IMR-90 (cell line): Measurements from ENCODE around the gene GNG7. TPM values are rescaled to one million over a fixed set of nuclear protein-coding genes. Genes with fewer than 3 reads are reported as not detected.
A peak's percentile ranks its signal among the peaks of the same experiment; 100 is the strongest.

ENCODE experiments used
- ATAC-seq: fragments of 200-7000 bp; cut with Tn5 transposase; 2 replicates; pipeline ENCODE4 v1.9.1; 2020; ENCODE audit warnings: low read depth, mild to moderate bottlenecking, moderate library complexity
- BruUV-seq: library from RNA; stranded (reverse); fragments of 400-500 nt; replicated peaks from 2 replicates; lab custom pipeline; 2021; lab: Mats Ljungman, UMichigan
- CTCF ChIA-PET: fragments of 300-600 bp; formaldehyde crosslinking; extraction: SDS; loops from one replicate; lab custom pipeline; 2021; ENCODE audit warnings: antibody characterized with exemption; lab: Yijun Ruan, JAX
- POLR2A ChIA-PET: fragments of 300-600 bp; sonication (Branson Sonifier 250); formaldehyde crosslinking; loops from one replicate; lab custom pipeline; 2022; ENCODE audit warnings: antibody characterized with exemption; ENCODE audit not compliant: unreplicated experiment; lab: Charles Lee
- DNase-seq: peaks from one replicate; pipeline ENCODE4 v3.0.0; 2013
- H2AFZ ChIP-seq: replicated peaks from 2 replicates; pipeline ENCODE3; 2013; ENCODE audit warnings: low read length, mild to moderate bottlenecking; ENCODE audit not compliant: poor library complexity
- H2AK5ac ChIP-seq: 2 replicates; pipeline ENCODE4 v1.6.1; 2013; ENCODE audit warnings: low read depth, low read length, inconsistent platforms
- H2AK9ac ChIP-seq: replicated peaks from 2 replicates; pipeline ENCODE3; 2013; ENCODE audit warnings: mild to moderate bottlenecking, low read depth, low read length, moderate library complexity; ENCODE audit not compliant: poor library complexity
- H2BK120ac ChIP-seq: 2 replicates; pipeline ENCODE4 v1.6.1; 2013; ENCODE audit warnings: low read depth, low read length, inconsistent platforms
- H2BK15ac ChIP-seq: 3 replicates; pipeline ENCODE4 v1.6.1; 2013; ENCODE audit warnings: low read depth, low read length, inconsistent platforms
- H2BK20ac ChIP-seq: 2 replicates; pipeline ENCODE4 v1.6.1; 2013; ENCODE audit warnings: low read depth, mild to moderate bottlenecking, inconsistent platforms, low read length, moderate library complexity
- H2BK5ac ChIP-seq: 2 replicates; pipeline ENCODE4 v1.6.1; 2013; ENCODE audit warnings: mild to moderate bottlenecking, low read depth, low read length, inconsistent platforms; ENCODE audit not compliant: poor library complexity, severe bottlenecking
- H3K14ac ChIP-seq: replicated peaks from 2 replicates; pipeline ENCODE4 v1.6.1; 2013; ENCODE audit warnings: low read depth, low read length, inconsistent platforms
- H3K18ac ChIP-seq: 2 replicates; pipeline ENCODE4 v1.6.1; 2013; ENCODE audit warnings: low read depth, low read length, control low read depth
- H3K23ac ChIP-seq: 2 replicates; pipeline ENCODE4 v1.6.1; 2013; ENCODE audit warnings: low read depth, low read length, inconsistent platforms
- H3K27ac ChIP-seq: 2 replicates; pipeline ENCODE4 v1.5.1; 2013; ENCODE audit warnings: mild to moderate bottlenecking, control low read depth, low read length; ENCODE audit not compliant: insufficient read depth
- H3K27me3 ChIP-seq: 2 replicates; pipeline ENCODE4 v1.6.1; 2013; ENCODE audit warnings: low read length; ENCODE audit not compliant: control insufficient read depth, insufficient read depth
- H3K36me3 ChIP-seq: 2 replicates; pipeline ENCODE4 v1.6.1; 2013; ENCODE audit warnings: low read length, mixed read lengths; ENCODE audit not compliant: control insufficient read depth, insufficient read depth
- H3K4ac ChIP-seq: 2 replicates; pipeline ENCODE4 v1.6.1; 2013; ENCODE audit warnings: low read depth, low read length, inconsistent platforms
- H3K4me1 ChIP-seq: 2 replicates; pipeline ENCODE4 v1.6.1; 2013; ENCODE audit warnings: low read length, mixed read lengths; ENCODE audit not compliant: control insufficient read depth, insufficient read depth
- H3K4me2 ChIP-seq: 2 replicates; pipeline ENCODE4 v1.6.1; 2013; ENCODE audit warnings: low read depth, mild to moderate bottlenecking, control low read depth, low read length, moderate library complexity
- H3K4me3 ChIP-seq: 2 replicates; pipeline ENCODE4 v1.5.1; 2013; ENCODE audit warnings: low read depth, mild to moderate bottlenecking, control low read depth, low read length, moderate library complexity; ENCODE audit not compliant: insufficient read depth
- H3K56ac ChIP-seq: 2 replicates; pipeline ENCODE4 v1.6.1; 2013; ENCODE audit warnings: low read length, inconsistent platforms; ENCODE audit not compliant: insufficient read depth; ENCODE audit errors: extremely low read depth
- H3K79me1 ChIP-seq, 2 experiments: 2 replicates each; pipeline ENCODE4 v1.6.1; 2013; ENCODE audit warnings: low read length in 2 of 2, inconsistent platforms in 1 of 2, low read depth in 1 of 2
- H3K9ac ChIP-seq: 2 replicates; pipeline ENCODE4 v1.6.1; 2013; ENCODE audit warnings: low read depth, low read length, control low read depth
- H3K9me1 ChIP-seq: 2 replicates; pipeline ENCODE4 v1.6.1; 2013; ENCODE audit warnings: low read length, inconsistent platforms; ENCODE audit not compliant: insufficient read depth
- H3K9me3 ChIP-seq: 2 replicates; pipeline ENCODE4 v1.6.1; 2013; ENCODE audit warnings: low read length; ENCODE audit not compliant: control insufficient read depth, insufficient read depth
- H4K20me1 ChIP-seq: 2 replicates; pipeline ENCODE4 v1.6.1; 2013; ENCODE audit warnings: low read length, inconsistent platforms; ENCODE audit not compliant: insufficient read depth
- H4K5ac ChIP-seq: 2 replicates; pipeline ENCODE4 v1.6.1; 2013; ENCODE audit warnings: mild to moderate bottlenecking, low read depth, low read length, control low read depth
- H4K8ac ChIP-seq, 2 experiments: 2 replicates each; pipeline ENCODE4 v1.6.1; 2013; ENCODE audit warnings: low read depth in 2 of 2, low read length in 2 of 2, control low read depth in 1 of 2, inconsistent platforms in 1 of 2
- H4K91ac ChIP-seq: 2 replicates; pipeline ENCODE4 v1.6.1; 2013; ENCODE audit warnings: low read depth, low read length, inconsistent platforms; ENCODE audit not compliant: insufficient read depth
- NFE2L2 ChIP-seq: fragments of 150-350 bp; IDR thresholded peaks from 2 replicates; pipeline ENCODE4 v1.6.1; 2016; ENCODE audit warnings: low read depth, mild to moderate bottlenecking, low read length
- RCOR1 ChIP-seq: IDR thresholded peaks from 2 replicates; pipeline ENCODE4 v1.6.1; 2012; ENCODE audit warnings: mild to moderate bottlenecking, low read length, improper control_type of control experiment; ENCODE audit not compliant: insufficient replicate concordance
- USF2 ChIP-seq: fragments of 150-350 bp; IDR thresholded peaks from 2 replicates; pipeline ENCODE4 v1.6.1; 2017; ENCODE audit warnings: mild to moderate bottlenecking, antibody characterized with exemption, low read length, low read depth
- WGBS, 2 experiments: methylation state at CpG; one replicate each; pipeline versions ENCODE4 v1.1.5 to v1.1.7; 2013; ENCODE audit warnings: missing lambda C conversion rate in 2 of 2; ENCODE audit not compliant: insufficient read length in 1 of 2; ENCODE audit errors: extremely low coverage in 2 of 2; 5-methylcytosine and 5-hydroxymethylcytosine counted together
- dilution Hi-C: fragments of 300-500 bp; cut with HindIII; formaldehyde crosslinking; loops from one replicate; pipeline ENCODE4 v1.14.3; 2018; ENCODE audit warnings: low sequenced_read_pairs; ENCODE audit not compliant: unreplicated experiment
- in situ Hi-C: fragments of 300-500 bp; cut with MboI; formaldehyde crosslinking; loops from 3 replicates; pipeline ENCODE4 v1.14.3; 2019; ENCODE audit warnings: low sequenced_read_pairs, inconsistent platforms, mixed read lengths
- intact Hi-C: fragments of 100-400 bp; cut with micrococcal nuclease; formaldehyde crosslinking; loops from 2 replicates; pipeline ENCODE4 v1.10.0; 2022
- polyA plus RNA-seq, 3 experiments: library from polyadenylated mRNA; depleted of rRNA; stranded (reverse); fragments of >200 nt; gene quantifications; 2 replicates each; pipeline ENCODE4 v1.2.3, GENCODE V29; 2012; ENCODE audit warnings: low replicate concordance in 1 of 3
- total RNA-seq: library from RNA; depleted of rRNA; stranded (reverse); fragments of >200 nt; gene quantifications from 2 replicates; pipeline ENCODE4 v1.2.3, GENCODE V29; 2012

Gene GNG7
- total and polyA plus RNA-seq, 2 of the 4 experiments (the other 2 are of a cell fraction): under 0.01 to 0.21 TPM

GRCh38 chr19:2491130-2491801, 211.2 kb downstream of the GNG7 start (continued):
- TF ChIP-seq USF2: no peak
- no peak for TF ChIP-seq NFE2L2

- peak overlapping the region; percentile 67 for H2AFZ ChIP-seq
- H2AK9ac ChIP-seq: no peak overlapping the region
- no peak overlapping the region for H3K23ac ChIP-seq
- peaks cover 3% of the 10 kb centered on the region; the same call in 1 of the 2 replicates for H4K20me1 ChIP-seq
- H3K27ac ChIP-seq: no peak overlapping the region
- H4K5ac ChIP-seq: no peak overlapping the region
- no peak overlapping the region; the same call in 1 of the 2 replicates for H2BK20ac ChIP-seq
- H3K9me1 ChIP-seq: peaks cover 11% of the 10 kb centered on the region
- intact Hi-C loops (loop anchor here (1.0 kb wide), 2 partner anchors 13 to 53 kb away; no protein-coding TSS in a partner anchor), in situ Hi-C loops (no loop called here), dilution Hi-C loops (no loop called here)
- ATAC-seq (no peak), DNase-seq (no peak)
- CTCF ChIA-PET: no interaction called here
- 100% methylated on average over 2 of the region's 7 CpGs; no CpG with 5 or more reads in 1 of the 2 experiments for WGBS, 2 experiments
- no peaks in the 10 kb centered on the region for H3K36me3 ChIP-seq
- no peak overlapping the region for H3K14ac ChIP-seq
- H3K4me3 ChIP-seq: no peak overlapping the region
- no peak overlapping the region for H3K4me2 ChIP-seq
- 0 out of 2 replicates have a peak overlapping the region, but pooled peaks have one; percentile 35 for H2AK5ac ChIP-seq
- H3K9ac ChIP-seq: no peak overlapping the region
- no peak overlapping the region for H3K18ac ChIP-seq
- H3K4ac ChIP-seq: peak overlapping the region; percentile 57; the same call in 1 of the 2 replicates
- POLR2A ChIA-PET: no interaction called here
- H2BK15ac ChIP-seq: no peak overlapping the region
- no peaks in the 10 kb centered on the region for H3K9me3 ChIP-seq
- no peak for TF ChIP-seq RCOR1
- H3K4me1 ChIP-seq: peaks cover 20% of the 10 kb centered on the region
- H2BK5ac ChIP-seq: no peak overlapping the region
- peaks cover 0 to 18% of the 10 kb centered on the region in 2 experiments; a peak in 2 of 4 replicates for H3K79me1 ChIP-seq
- H2BK120ac ChIP-seq: no peak overlapping the region; the same call in 1 of the 2 replicates
- peak overlapping the region; percentile 15; the same call in 1 of the 2 replicates for H4K91ac ChIP-seq
- no peak overlapping the region for H4K8ac ChIP-seq
- H3K27me3 ChIP-seq: no peaks in the 10 kb centered on the region; the same call in 1 of the 2 replicates
- no peak overlapping the region for H3K56ac ChIP-seq
- BruUV-seq: no TSS peak
These were observed 211.8 kb downstream of the GNG7 start for GRCh38 chr19:2490659-2491058.
